Mucosa of gallbladder (tissue), 1 donor: ENCODE measurements around the gene PTCD2. TPM values are rescaled to one million over a fixed set of nuclear protein-coding genes. Genes with fewer than 3 reads are reported as not detected.

Experiments used
- DNase-seq: peaks from one replicate; pipeline ENCODE4 v3.0.0-alpha.2; 2020; ENCODE audit warnings: low spot score
- total RNA-seq: library from RNA; stranded (reverse); gene quantifications from one replicate; pipeline ENCODE4 v1.2.1, GENCODE V29; 2021
- donor health status: DM: no; HTN: no; CAD: no.

Gene PTCD2
- total RNA-seq = 7.7 TPM

GRCh38 chr5:72319976-72320752 is at the start of gene PTCD2, which contains the start of gene MRPS27:
Gene PTCD2, plus strand, starts transcription at chr5:72320373. Its CDS starts 10 bp downstream, at chr5:72320383.
Gene MRPS27, minus strand, starts transcription at chr5:72320240. Its CDS starts 19 bp downstream, at chr5:72320221.
- peak; percentile 97 for DNase-seq

GRCh38 chr5:72271702-72272101 is 48.5 kb upstream of the PTCD2 start:
- no peak for DNase-seq

GRCh38 chr5:72272398-72272797 is 47.8 kb upstream of the PTCD2 start:
- DNase-seq = no peak

GRCh38 chr5:72273547-72273946 is 46.6 kb upstream of the PTCD2 start:
- DNase-seq = no peak

GRCh38 chr5:72276219-72276752 is 43.9 kb upstream of the PTCD2 start:
- DNase-seq = no peak

- DNase-seq = no peak
These were observed 39.5 kb upstream of the PTCD2 start for GRCh38 chr5:72280581-72281069.

GRCh38 chr5:72281430-72281763 is 38.8 kb upstream of the PTCD2 start:
- no peak for DNase-seq

GRCh38 chr5:72281764-72282499 is 38.2 kb upstream of the PTCD2 start:
- DNase-seq = no peak

GRCh38 chr5:72282878-72283277 is 37.3 kb upstream of the PTCD2 start:
- DNase-seq = no peak

- DNase-seq = peak; percentile 12
These were observed 36.8 kb upstream of the PTCD2 start for GRCh38 chr5:72283358-72283757.

GRCh38 chr5:72284559-72285423 is 35.4 kb upstream of the PTCD2 start:
- no peak for DNase-seq

- DNase-seq = no peak
These were observed 34.8 kb upstream of the PTCD2 start for GRCh38 chr5:72285424-72285821.

GRCh38 chr5:72286798-72287197 is 33.4 kb upstream of the PTCD2 start:
- DNase-seq = no peak

- DNase-seq = no peak
These were observed 31.2 kb upstream of the PTCD2 start for GRCh38 chr5:72288924-72289323.

GRCh38 chr5:72290356-72291133 is 29.6 kb upstream of the PTCD2 start:
- no peak for DNase-seq

GRCh38 chr5:72291601-72292000 is 28.6 kb upstream of the PTCD2 start:
- no peak for DNase-seq

- DNase-seq = no peak
These were observed 27.8 kb upstream of the PTCD2 start for GRCh38 chr5:72292411-72292810.

- DNase-seq = no peak
These were observed 26.6 kb upstream of the PTCD2 start for GRCh38 chr5:72293495-72294055.

- no peak for DNase-seq
These were observed 25.7 kb upstream of the PTCD2 start for GRCh38 chr5:72294473-72294872.

- DNase-seq = no peak
These were observed 24.6 kb upstream of the PTCD2 start for GRCh38 chr5:72295539-72295938.

GRCh38 chr5:72296256-72296655 is 23.9 kb upstream of the PTCD2 start:
- DNase-seq = no peak
